Right atrium auricular region (tissue), 2 donors: ENCODE results near the gene LMF1. TPM values are rescaled to one million over a fixed set of nuclear protein-coding genes. Genes with fewer than 3 reads are reported as not detected.
"Not testable (repeated sequence)": the region's sequence is repeated elsewhere in the genome, so short reads cannot be mapped to it uniquely, and the experiment has no call there.

ENCODE experiments used
- DNase-seq: peaks from one replicate; pipeline ENCODE4 v3.0.0-alpha.2; 2019; ENCODE audit warnings: low spot score
- H3K27ac ChIP-seq, 2 donors: fragments of 200-600 bp; sonication (generic); 1 replicate in 1 of 2; 2 replicates in 1 of 2; pipeline ENCODE4 v1.5.1; 2016 to 2019
- H3K27me3 ChIP-seq, 2 donors: fragments of 200-600 bp; sonication (generic); one replicate each; pipeline versions ENCODE4 v1.5.1 to v1.6.0; 2017 to 2019
- H3K36me3 ChIP-seq: fragments of 200-600 bp; sonication (generic); one replicate; pipeline ENCODE4 v1.5.1; 2016
- H3K4me1 ChIP-seq, 2 donors: fragments of 200-600 bp; sonication (generic); one replicate each; pipeline versions ENCODE4 v1.5.1 to v1.6.0; 2017 to 2019
- H3K4me3 ChIP-seq, 2 donors: fragments of 200-600 bp; sonication (generic); 1 replicate in 1 of 2; 2 replicates in 1 of 2; pipeline ENCODE4 v1.5.1; 2017 to 2019; ENCODE audit warnings: mild to moderate bottlenecking in 1 of 2, moderate library complexity in 1 of 2
- H3K9me3 ChIP-seq, 2 donors: fragments of 200-600 bp; sonication (generic); one replicate each; pipeline ENCODE4 v1.5.1; 2019
- CTCF ChIP-seq, 2 donors: fragments of 200-600 bp; sonication (generic); IDR thresholded peaks; one replicate each; pipeline ENCODE4 v1.5.1; 2019; ENCODE audit warnings: antibody characterized with exemption in 2 of 2
- total RNA-seq, 2 donors: library from RNA; depleted of rRNA; stranded (reverse); fragments of >200 nt; gene quantifications; one replicate each; pipeline ENCODE4 v1.1.0, GENCODE V29; 2016

LMF1 gene
- total RNA-seq, 2 donors from 2014 or later: 11.9 to 14.1 TPM

- no peak for DNase-seq
- no peaks in the 10 kb centered on the region for H3K4me1 ChIP-seq
- no peaks in the 10 kb centered on the region for H3K36me3 ChIP-seq
- peaks cover 0 to 7% of the 10 kb centered on the region in 2 donors for H3K9me3 ChIP-seq
- TF ChIP-seq CTCF (IDR thresholded peaks at IDR 0.05): no peak
- no peak overlapping the region for H3K27ac ChIP-seq
- H3K27me3 ChIP-seq: no peaks in the 10 kb centered on the region
- H3K4me3 ChIP-seq: no peak overlapping the region
These were observed 129.2 kb downstream of the LMF1 start for GRCh38 chr16:841455-842060.

GRCh38 chr16:840561-841454 is 130.0 kb downstream of the LMF1 start:
- no peak for DNase-seq
- Histone ChIP-seq H3K27ac (no peak overlapping the region), H3K4me1 (no peaks in the 10 kb centered on the region), H3K4me3 (no peak overlapping the region), H3K36me3 (no peaks in the 10 kb centered on the region), H3K27me3 (no peaks in the 10 kb centered on the region), H3K9me3 (peaks cover 2 to 14% of the 10 kb centered on the region in 2 donors)
- no peak for TF ChIP-seq CTCF (IDR thresholded peaks at IDR 0.05)

GRCh38 chr16:839643-840408 is 131.0 kb downstream of the LMF1 start:
- H3K27ac ChIP-seq: no peak overlapping the region
- no peak for DNase-seq
- H3K4me3 ChIP-seq: no peak overlapping the region
- TF ChIP-seq CTCF (IDR thresholded peaks at IDR 0.05): no peak
- H3K36me3 ChIP-seq: no peaks in the 10 kb centered on the region
- H3K27me3 ChIP-seq: no peaks in the 10 kb centered on the region
- H3K9me3 ChIP-seq: peaks cover 3 to 21% of the 10 kb centered on the region in 2 donors
- H3K4me1 ChIP-seq: no peaks in the 10 kb centered on the region

DNA sequence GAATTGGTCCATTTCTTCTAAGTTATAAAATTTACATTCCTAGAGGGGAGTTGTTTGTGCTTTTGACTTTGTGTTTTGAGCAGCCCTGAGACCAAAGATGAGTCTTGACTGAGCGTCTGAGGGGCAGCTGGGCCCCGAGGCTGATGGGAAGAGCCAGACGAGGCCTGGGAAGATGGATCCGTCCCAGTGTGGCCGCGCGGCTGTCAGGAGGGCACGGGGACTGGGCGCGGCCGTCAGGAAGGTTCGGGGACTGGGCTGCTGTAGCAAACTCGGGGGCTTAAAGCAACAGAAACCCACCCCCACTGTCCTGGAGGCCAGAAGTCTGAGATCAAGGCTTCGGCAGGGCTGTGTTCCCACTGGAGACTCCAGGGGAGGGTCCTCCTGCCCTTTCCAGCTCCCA is 132.0 kb downstream of the LMF1 start:
- Histone ChIP-seq H3K27me3 (no peaks in the 10 kb centered on the region), H3K4me3 (no peak overlapping the region), H3K9me3 (peaks cover 3 to 28% of the 10 kb centered on the region in 2 donors), H3K4me1 (no peaks in the 10 kb centered on the region), H3K27ac (no peak overlapping the region), H3K36me3 (no peaks in the 10 kb centered on the region)
- TF ChIP-seq CTCF (IDR thresholded peaks at IDR 0.05): no peak
- no peak for DNase-seq

- not testable (repeated sequence) for H3K4me1 ChIP-seq
These were observed 134.0 kb downstream of the LMF1 start for GRCh38 chr16:836822-837221.

DNA sequence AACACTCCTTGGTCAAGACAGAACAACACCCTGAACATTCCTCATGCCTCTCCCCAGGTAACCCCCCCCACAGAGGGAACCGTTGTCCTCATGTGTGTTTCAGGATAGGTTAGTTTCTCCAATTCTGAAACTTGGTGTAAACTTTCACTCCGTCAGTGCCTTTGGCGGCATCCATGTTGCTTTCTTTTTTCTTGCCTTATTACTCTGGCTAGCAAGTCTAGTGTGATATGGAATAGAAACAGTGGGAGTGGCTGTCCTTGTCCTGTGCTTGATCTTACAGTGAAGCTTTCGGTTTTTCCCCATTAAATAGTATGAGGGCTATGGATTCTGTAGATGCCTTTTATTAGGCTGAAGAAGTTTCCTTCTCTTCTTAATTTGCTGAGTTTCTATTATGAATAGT is 134.6 kb downstream of the LMF1 start:
- TF ChIP-seq CTCF (IDR thresholded peaks at IDR 0.05): no peak
- Histone ChIP-seq H3K4me3 (no peak overlapping the region), H3K9me3 (peaks cover 3 to 28% of the 10 kb centered on the region in 2 donors), H3K36me3 (no peaks in the 10 kb centered on the region), H3K4me1 (no peaks in the 10 kb centered on the region), H3K27me3 (no peaks in the 10 kb centered on the region), H3K27ac (no peak overlapping the region)
- DNase-seq: no peak

More at GRCh38 chr16:836822-837221, 134.0 kb downstream of the LMF1 start:
- not testable (repeated sequence) for H3K27me3 ChIP-seq, DNase-seq, H3K36me3 ChIP-seq, H3K4me3 ChIP-seq, H3K27ac ChIP-seq
- H3K9me3 ChIP-seq: peaks cover 3 to 28% of the 10 kb centered on the region in 2 donors
